ENCODE data around the gene CTIF. TPM values are rescaled to one million over a fixed set of nuclear protein-coding genes. Genes with fewer than 3 reads are reported as not detected.

CTIF gene
- total RNA-seq, 2 experiments from 2014 or later: 0.06 to 0.38 TPM

DNA sequence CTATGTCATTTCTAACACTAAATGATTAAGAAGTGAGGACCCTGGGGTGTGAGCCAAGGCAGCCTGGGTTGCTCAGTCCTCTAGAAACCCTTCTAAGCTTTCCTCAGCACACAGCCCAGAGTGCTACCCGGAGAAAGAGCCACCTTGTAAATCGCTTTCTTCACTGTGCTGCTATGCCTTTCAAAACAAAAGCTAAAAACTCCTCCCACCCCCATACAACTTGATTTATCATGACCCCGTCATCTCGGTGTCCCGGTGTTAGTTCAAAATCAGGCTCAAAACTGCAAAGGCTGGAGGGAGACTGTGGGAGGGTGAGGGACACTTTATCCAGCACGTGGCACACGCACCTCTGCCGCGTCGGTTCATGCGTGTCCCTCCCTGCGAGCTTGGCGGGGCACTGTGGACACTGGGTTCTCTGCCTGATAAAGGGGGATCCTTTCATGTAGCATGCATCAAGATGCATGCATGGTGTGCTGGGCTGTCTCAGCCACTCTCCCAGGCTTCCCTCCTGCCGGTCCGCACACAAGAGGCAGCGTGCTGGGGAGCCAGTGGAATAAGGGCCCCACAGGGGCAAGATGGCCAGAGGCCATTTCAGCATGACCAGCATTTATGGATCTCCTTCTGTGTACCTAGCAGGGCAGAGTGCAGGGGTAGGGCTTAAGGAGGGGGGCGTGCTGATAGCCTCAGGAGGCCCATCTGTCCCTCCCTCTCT is 241.5 kb downstream of the CTIF start:
- no peaks in the 10 kb centered on the region for H3K36me3 ChIP-seq (ENCODE audit: insufficient read depth, low read length)
- H4K20me1 ChIP-seq (ENCODE audit: insufficient read depth, low read length): no peaks in the 10 kb centered on the region
- no peaks in the 10 kb centered on the region for H3K79me2 ChIP-seq (ENCODE audit: insufficient read depth, low read depth, low read length)
- H3K9me2 ChIP-seq (ENCODE audit: insufficient read depth, low read length): no peaks in the 10 kb centered on the region
- H3K4me2 ChIP-seq (ENCODE audit: low read length): no peak overlapping the region
- H3K27ac ChIP-seq (ENCODE audit: low read depth, low read length, poor library complexity, severe bottlenecking): no peak overlapping the region
- H3K9me3 ChIP-seq (ENCODE audit: low read length): no peaks in the 10 kb centered on the region
- no peak overlapping the region for H2AFZ ChIP-seq (ENCODE audit: low read length)
- no TSS peak for BruUV-seq (replicated peaks)
- H3K4me3 ChIP-seq (ENCODE audit: low read depth, low read length, poor library complexity, severe bottlenecking): no peak overlapping the region
- no peak for TF ChIP-seq CTCF (conservative IDR thresholded peaks at IDR 0.05; ENCODE audit: low read length)
- TF ChIP-seq EZH2phosphoT487 (IDR thresholded peaks at IDR 0.05; ENCODE audit: borderline replicate concordance, low read depth, low read length): no peak
- intact Hi-C loops (cut with micrococcal nuclease; ENCODE audit: unreplicated experiment): no loop called here
- DNase-seq (ENCODE audit: low spot score): no peak
- H3K4me1 ChIP-seq (ENCODE audit: insufficient read depth, low read length, poor library complexity, severe bottlenecking): peaks cover 63% of the 10 kb centered on the region
- ChIA-PET CTCF (ENCODE audit: unreplicated experiment) (no interaction called here), POLR2A (no interaction called here)

DNA sequence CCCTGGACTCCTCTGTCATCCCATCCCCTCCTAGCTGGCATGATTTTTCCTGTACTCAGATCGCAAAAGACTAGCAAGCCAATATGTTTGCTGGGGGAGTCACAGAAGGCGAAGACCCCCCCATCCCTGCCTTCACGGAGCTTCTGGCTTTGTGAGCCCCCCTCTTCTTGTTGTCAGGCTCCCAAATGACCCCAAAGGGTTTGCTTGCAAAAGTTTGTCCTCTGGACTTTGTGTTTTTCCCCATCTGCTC is 242.0 kb downstream of the CTIF start:
- POLR2A ChIA-PET: no interaction called here
- CTCF ChIA-PET (ENCODE audit: unreplicated experiment): no interaction called here
- TF ChIP-seq CTCF (conservative IDR thresholded peaks at IDR 0.05; ENCODE audit: low read length) (no peak), EZH2phosphoT487 (IDR thresholded peaks at IDR 0.05; ENCODE audit: borderline replicate concordance, low read depth, low read length) (no peak)
- no TSS peak for BruUV-seq (replicated peaks)
- H3K27ac ChIP-seq (ENCODE audit: low read depth, low read length, poor library complexity, severe bottlenecking): no peak overlapping the region
- peaks cover 68% of the 10 kb centered on the region for H3K4me1 ChIP-seq (ENCODE audit: insufficient read depth, low read length, poor library complexity, severe bottlenecking)
- H3K4me3 ChIP-seq (ENCODE audit: low read depth, low read length, poor library complexity, severe bottlenecking): no peak overlapping the region
- H3K9me3 ChIP-seq (ENCODE audit: low read length): no peaks in the 10 kb centered on the region
- no peaks in the 10 kb centered on the region for H3K79me2 ChIP-seq (ENCODE audit: insufficient read depth, low read depth, low read length)
- no peak overlapping the region for H2AFZ ChIP-seq (ENCODE audit: low read length)
- H3K4me2 ChIP-seq (ENCODE audit: low read length): no peak overlapping the region
- no peak for DNase-seq (ENCODE audit: low spot score)
- intact Hi-C loops (cut with micrococcal nuclease; ENCODE audit: unreplicated experiment): no loop called here
- no peaks in the 10 kb centered on the region for H3K36me3 ChIP-seq (ENCODE audit: insufficient read depth, low read length)
- H4K20me1 ChIP-seq (ENCODE audit: insufficient read depth, low read length): no peaks in the 10 kb centered on the region
- H3K9me2 ChIP-seq (ENCODE audit: insufficient read depth, low read length): no peaks in the 10 kb centered on the region

DNA sequence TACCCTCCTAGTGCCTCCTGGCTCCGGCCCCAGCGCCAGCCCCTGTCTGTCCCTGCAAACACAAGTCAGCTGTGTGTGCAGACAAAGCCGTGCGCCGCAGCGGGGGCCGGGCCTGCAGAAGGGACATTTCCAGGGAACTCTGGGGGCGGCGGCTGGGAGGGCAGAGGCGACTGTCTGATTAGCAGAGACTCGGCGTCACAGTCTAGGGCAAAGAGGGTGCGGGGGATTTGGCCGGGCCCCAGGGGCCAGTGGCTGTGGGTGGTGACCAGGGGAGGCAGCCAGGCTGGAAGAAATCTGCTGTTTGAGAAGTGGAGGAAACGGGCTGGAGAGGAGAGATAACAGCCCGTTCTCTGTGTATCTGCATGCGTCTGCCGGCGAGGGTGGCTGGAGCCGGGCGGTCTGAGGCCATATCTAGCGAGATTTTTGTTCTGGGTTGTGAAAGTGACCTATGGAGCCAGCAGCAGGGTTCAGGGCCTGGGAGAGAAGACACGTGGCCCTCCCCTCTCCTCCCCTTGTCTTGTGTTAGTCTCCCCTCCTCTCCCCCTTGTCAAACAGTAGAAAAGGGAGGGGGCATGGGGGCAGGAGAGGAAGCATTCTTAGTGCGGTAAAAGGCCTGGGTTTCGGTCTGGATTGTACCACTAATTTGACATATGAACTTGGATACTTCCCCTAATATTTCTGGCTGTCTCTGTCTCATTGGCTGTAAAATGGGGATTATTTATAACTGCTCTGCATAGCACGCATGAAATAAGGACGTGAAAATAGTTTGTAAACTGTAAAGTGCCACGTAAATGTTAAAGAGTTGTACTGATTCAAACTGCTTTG is 242.5 kb downstream of the CTIF start:
- Histone ChIP-seq H3K79me2 (ENCODE audit: insufficient read depth, low read depth, low read length) (no peaks in the 10 kb centered on the region), H3K9me3 (ENCODE audit: low read length) (no peaks in the 10 kb centered on the region), H3K4me3 (ENCODE audit: low read depth, low read length, poor library complexity, severe bottlenecking) (no peak overlapping the region), H3K4me2 (ENCODE audit: low read length) (no peak overlapping the region), H3K36me3 (ENCODE audit: insufficient read depth, low read length) (no peaks in the 10 kb centered on the region), H3K4me1 (ENCODE audit: insufficient read depth, low read length, poor library complexity, severe bottlenecking) (peaks cover 73% of the 10 kb centered on the region), H3K27ac (ENCODE audit: low read depth, low read length, poor library complexity, severe bottlenecking) (no peak overlapping the region), H3K9me2 (ENCODE audit: insufficient read depth, low read length) (no peaks in the 10 kb centered on the region), H2AFZ (ENCODE audit: low read length) (no peak overlapping the region), H4K20me1 (ENCODE audit: insufficient read depth, low read length) (no peaks in the 10 kb centered on the region)
- BruUV-seq (replicated peaks): no TSS peak
- intact Hi-C loops (cut with micrococcal nuclease; ENCODE audit: unreplicated experiment): no loop called here
- ChIA-PET POLR2A (interaction anchor here (0.9 kb wide), 1 partner anchor 53 kb away, joined by 3 read pairs; no protein-coding TSS in a partner anchor), CTCF (ENCODE audit: unreplicated experiment) (no interaction called here)
- DNase-seq (ENCODE audit: low spot score): no peak
- no peak for TF ChIP-seq EZH2phosphoT487 (IDR thresholded peaks at IDR 0.05; ENCODE audit: borderline replicate concordance, low read depth, low read length)
- no peak for TF ChIP-seq CTCF (conservative IDR thresholded peaks at IDR 0.05; ENCODE audit: low read length)

Data from OCI-LY7 (cell line).